ENCODE results near the gene TRAPPC11. TPM values are rescaled to one million over a fixed set of nuclear protein-coding genes. Genes with fewer than 3 reads are reported as not detected.
A peak's percentile ranks its signal among the peaks of the same experiment; 100 is the strongest.

Gene TRAPPC11
- total RNA-seq, 1 experiment from 2014 or later, result 32.2 TPM

DNA sequence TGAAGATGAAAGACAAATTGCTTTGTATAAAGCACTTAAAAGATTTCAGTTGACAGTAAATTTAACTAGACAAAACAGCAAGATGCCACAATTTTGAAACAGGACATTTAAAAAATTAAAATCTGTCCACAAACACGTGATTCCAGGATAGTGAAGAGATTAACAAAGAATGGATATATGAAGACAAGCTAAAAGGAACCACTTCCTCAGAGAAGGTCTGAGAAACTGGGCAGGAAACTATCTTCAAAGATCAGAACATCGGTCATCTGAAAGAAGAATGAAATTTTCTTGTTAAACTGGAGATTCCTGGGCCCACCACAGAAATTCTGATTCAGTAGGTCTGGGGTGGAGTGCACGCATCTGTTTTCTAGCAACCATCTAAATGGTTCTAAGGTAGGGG lies 1.5 kb upstream of the TRAPPC11 start:
- no CpG with 5 or more reads among the region's 3 CpGs for WGBS (ENCODE audit: extremely low coverage, insufficient read length, low lambda C conversion rate)
- Histone ChIP-seq H3K23ac (ENCODE audit: insufficient read length, low read depth, low read length) (no peak overlapping the region), H3K9ac (ENCODE audit: extremely low read depth, insufficient read length, low read length) (no peak overlapping the region), H4K8ac (replicated peaks; ENCODE audit: insufficient read length, low read depth, low read length) (no peak overlapping the region), H3K23me2 (ENCODE audit: insufficient read length, low read depth, low read length, poor library complexity, severe bottlenecking) (peaks cover 4% of the 10 kb centered on the region), H2BK5ac (ENCODE audit: insufficient read length, low read length) (no peak overlapping the region), H3K4ac (ENCODE audit: low read depth, low read length) (no peak overlapping the region), H3K79me1 (ENCODE audit: insufficient read depth, low read depth, low read length, poor library complexity, severe bottlenecking) (no peaks in the 10 kb centered on the region), H3K14ac (ENCODE audit: insufficient read depth, low read length) (no peak overlapping the region), H3K9me3 (ENCODE audit: control insufficient read depth, low read depth, low read length) (no peaks in the 10 kb centered on the region), H4K20me1 (ENCODE audit: control insufficient read depth, insufficient read depth, insufficient read length) (no peaks in the 10 kb centered on the region), H4K5ac (ENCODE audit: insufficient read length, low read depth, low read length) (no peak overlapping the region), H3K18ac (ENCODE audit: insufficient read length, low read depth, low read length) (no peak overlapping the region), H3K27ac (ENCODE audit: insufficient read length, low read depth, low read length) (no peak overlapping the region), H2AFZ (ENCODE audit: low read length) (no peak overlapping the region), H3K4me1 (ENCODE audit: insufficient read depth, low read length) (peaks cover 3% of the 10 kb centered on the region; the same call in 1 of the 2 replicates), H3K56ac (ENCODE audit: insufficient read length, low read depth, low read length) (no peak overlapping the region), H2BK15ac (ENCODE audit: low read depth, low read length) (no peak overlapping the region), H3K27me3 (ENCODE audit: insufficient read depth, low read length) (no peaks in the 10 kb centered on the region), H3K79me2 (ENCODE audit: insufficient read depth, low read length) (peaks cover 4% of the 10 kb centered on the region), H3K4me2 (ENCODE audit: insufficient read depth, insufficient read length, low read length) (peak overlapping the region; percentile 79), H4K91ac (ENCODE audit: insufficient read length, low read depth, low read length) (no peak overlapping the region), H3T11ph (ENCODE audit: low read length) (no peak overlapping the region), H2BK20ac (ENCODE audit: low read depth, low read length, poor library complexity, severe bottlenecking) (no peak overlapping the region), H2BK12ac (ENCODE audit: insufficient read length, low read depth, low read length) (no peak overlapping the region), H2BK120ac (ENCODE audit: low read depth, low read length, poor library complexity, severe bottlenecking) (no peak overlapping the region), H2AK5ac (ENCODE audit: insufficient read length, low read length) (no peak overlapping the region)
- H3K27me3 Mint-ChIP-seq (ENCODE audit: low read depth), result no peaks in the 10 kb centered on the region
- H3K4me1 Mint-ChIP-seq, result peaks cover 16 to 17% of the 10 kb centered on the region in 2 experiments
- no peak for DNase-seq
- no peak overlapping the region for H3K27ac Mint-ChIP-seq
- TF ChIP-seq, protein P1, sequence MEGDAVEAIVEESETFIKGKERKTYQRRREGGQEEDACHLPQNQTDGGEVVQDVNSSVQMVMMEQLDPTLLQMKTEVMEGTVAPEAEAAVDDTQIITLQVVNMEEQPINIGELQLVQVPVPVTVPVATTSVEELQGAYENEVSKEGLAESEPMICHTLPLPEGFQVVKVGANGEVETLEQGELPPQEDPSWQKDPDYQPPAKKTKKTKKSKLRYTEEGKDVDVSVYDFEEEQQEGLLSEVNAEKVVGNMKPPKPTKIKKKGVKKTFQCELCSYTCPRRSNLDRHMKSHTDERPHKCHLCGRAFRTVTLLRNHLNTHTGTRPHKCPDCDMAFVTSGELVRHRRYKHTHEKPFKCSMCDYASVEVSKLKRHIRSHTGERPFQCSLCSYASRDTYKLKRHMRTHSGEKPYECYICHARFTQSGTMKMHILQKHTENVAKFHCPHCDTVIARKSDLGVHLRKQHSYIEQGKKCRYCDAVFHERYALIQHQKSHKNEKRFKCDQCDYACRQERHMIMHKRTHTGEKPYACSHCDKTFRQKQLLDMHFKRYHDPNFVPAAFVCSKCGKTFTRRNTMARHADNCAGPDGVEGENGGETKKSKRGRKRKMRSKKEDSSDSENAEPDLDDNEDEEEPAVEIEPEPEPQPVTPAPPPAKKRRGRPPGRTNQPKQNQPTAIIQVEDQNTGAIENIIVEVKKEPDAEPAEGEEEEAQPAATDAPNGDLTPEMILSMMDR (conservative IDR thresholded peaks at IDR 0.05), result no peak
- no peaks in the 10 kb centered on the region for H3K9me3 Mint-ChIP-seq
- H3K4me3 Mint-ChIP-seq, result peak overlapping the region; percentile 87 to 88
- peaks cover 6 to 28% (median 24%) of the 10 kb centered on the region in 3 experiments; a peak in 5 of 7 replicates for H3K36me3 Mint-ChIP-seq (ENCODE audit: insufficient read depth in 1 of 3, low read depth in 3 of 3)

Data from H9 (cell line).